ENCODE data around the gene SPATA25.

The SPATA25 gene

DNA sequence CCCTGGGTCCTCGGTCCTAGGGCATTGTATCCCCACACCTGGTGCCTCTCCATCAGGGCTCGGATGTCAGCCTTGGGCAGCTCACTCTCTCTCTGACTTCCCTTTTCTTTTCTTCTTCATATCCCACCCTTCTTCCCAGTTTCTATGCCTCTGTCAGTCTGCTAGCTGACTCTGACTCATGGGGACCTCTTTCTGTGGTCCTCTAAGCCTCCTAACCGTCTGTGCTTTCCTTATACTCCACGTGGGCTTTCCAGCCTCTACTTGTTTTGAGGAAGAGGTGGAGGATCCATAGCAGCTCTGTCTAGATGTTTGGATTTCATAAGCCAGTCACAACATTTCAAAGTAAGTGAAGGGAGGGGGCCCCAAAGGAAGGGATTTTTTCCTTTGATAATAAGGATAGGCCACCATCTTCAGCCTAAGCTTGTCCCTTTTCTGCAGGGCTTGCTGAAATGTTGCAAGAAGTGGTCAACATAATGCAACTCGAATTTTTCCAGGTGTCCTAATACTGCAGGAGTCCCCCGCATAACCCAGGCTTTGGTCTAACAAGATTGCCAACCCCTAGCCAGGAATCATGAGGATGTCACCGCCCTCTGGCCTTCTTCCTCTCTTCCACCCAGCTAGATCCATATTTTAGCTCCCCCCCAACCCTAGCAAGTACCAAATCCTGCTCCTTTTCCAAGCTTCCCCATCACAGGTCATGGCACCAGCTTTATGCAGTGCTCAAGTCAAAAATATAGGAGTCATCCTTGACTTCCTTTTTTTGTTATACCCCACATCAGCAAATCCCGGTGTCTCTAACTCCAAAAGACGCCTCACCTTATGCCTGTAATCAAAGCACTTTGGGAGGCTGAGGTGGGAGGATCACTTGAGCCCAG lies 33.3 kb upstream of the SPATA25 start:
- TF ChIP-seq, protein P1, sequence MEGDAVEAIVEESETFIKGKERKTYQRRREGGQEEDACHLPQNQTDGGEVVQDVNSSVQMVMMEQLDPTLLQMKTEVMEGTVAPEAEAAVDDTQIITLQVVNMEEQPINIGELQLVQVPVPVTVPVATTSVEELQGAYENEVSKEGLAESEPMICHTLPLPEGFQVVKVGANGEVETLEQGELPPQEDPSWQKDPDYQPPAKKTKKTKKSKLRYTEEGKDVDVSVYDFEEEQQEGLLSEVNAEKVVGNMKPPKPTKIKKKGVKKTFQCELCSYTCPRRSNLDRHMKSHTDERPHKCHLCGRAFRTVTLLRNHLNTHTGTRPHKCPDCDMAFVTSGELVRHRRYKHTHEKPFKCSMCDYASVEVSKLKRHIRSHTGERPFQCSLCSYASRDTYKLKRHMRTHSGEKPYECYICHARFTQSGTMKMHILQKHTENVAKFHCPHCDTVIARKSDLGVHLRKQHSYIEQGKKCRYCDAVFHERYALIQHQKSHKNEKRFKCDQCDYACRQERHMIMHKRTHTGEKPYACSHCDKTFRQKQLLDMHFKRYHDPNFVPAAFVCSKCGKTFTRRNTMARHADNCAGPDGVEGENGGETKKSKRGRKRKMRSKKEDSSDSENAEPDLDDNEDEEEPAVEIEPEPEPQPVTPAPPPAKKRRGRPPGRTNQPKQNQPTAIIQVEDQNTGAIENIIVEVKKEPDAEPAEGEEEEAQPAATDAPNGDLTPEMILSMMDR (IDR thresholded peaks at IDR 0.05) = no peak
- Histone ChIP-seq H3K27ac (peak overlapping the region; percentile 24 to 85), H3K4me3 (no peak overlapping the region)
- DNase-seq (ENCODE audit: low spot score) = no peak

DNA sequence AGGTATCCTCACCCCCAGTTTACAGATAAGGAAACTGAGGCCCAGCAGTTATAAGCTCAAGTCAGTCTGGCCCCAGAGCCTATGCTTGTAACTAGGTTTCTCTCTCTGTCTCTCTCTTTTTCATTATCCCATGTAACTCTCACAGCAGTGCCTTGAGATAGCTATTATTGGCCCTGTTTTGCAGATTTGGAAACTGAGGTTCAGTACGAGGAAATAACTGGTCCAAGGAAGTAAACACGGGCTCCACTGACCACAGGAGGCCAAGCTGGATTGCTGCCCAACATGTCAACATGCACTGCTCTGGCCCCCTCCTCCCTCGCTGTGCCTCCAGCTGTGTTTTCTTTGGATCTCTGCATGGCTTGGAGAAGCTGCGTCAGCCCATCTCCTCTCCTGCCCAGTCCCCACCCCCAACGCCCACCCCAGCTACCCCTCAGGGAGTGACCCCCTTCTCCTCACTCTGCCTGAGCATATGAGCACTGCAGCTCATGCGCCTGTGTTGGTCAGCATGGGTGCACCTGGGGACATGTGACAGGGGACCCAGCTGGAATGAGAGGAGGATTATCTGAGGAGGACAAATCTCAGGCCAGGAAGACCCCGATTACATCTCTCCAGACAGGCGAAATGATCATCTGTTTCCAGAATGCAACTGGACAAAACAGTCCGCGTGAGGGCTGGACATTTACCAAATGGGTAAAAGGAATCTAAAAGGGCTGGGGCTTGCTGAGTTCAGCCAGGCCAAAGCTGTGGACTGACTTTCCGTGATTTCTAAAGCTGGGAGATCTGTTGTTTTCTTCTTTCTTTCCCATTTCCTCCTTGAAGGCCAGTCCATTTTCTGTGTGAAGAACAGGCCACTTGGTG lies 32.3 kb upstream of the SPATA25 start:
- peak overlapping the region; percentile 25 to 85 for H3K27ac ChIP-seq
- TF ChIP-seq, protein P1 (IDR thresholded peaks at IDR 0.05) = no peak
- H3K4me3 ChIP-seq = peak overlapping the region; percentile 42
- DNase-seq (ENCODE audit: low spot score) = no peak

DNA sequence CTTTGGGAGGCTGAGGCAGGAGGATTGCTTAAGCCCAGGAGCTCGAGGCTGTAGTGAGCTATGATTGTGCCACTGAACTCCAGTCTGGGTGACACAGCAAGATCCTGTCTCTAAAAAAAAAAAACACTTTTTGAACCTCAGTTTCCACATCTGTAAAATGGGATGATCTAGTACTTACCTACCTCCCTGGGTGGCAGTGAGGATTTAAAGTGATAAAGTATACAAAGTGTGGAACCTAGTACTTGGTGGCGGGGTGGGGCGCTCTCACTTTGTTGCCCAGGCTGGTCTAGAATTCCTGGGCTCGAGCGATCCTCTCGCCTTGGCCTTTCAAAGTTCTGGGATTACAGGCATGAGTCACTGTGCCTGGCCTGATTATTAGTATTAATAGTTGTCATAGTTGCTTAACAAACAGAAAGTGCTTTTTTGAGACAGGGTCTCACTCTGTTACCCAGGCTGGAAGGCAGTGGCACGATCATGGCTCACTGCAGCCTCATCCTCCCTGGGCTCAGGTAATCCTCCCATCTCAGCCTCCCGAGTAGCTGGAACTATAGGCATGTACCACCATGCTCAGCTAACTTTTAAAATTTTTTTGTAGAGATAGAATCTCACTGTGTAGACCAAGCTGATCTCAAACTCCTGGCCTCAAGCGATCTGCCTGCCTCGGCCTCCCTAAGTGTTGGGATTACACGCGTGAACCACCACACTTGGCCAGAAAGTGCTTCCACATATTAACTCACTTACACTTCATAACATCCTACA lies 31.5 kb upstream of the SPATA25 start:
- DNase-seq (ENCODE audit: low spot score) = no peak
- H3K4me3 ChIP-seq = no peak overlapping the region
- H3K27ac ChIP-seq = peak overlapping the region; percentile 25 to 85
- TF ChIP-seq, protein P1 (IDR thresholded peaks at IDR 0.05) = no peak

DNA sequence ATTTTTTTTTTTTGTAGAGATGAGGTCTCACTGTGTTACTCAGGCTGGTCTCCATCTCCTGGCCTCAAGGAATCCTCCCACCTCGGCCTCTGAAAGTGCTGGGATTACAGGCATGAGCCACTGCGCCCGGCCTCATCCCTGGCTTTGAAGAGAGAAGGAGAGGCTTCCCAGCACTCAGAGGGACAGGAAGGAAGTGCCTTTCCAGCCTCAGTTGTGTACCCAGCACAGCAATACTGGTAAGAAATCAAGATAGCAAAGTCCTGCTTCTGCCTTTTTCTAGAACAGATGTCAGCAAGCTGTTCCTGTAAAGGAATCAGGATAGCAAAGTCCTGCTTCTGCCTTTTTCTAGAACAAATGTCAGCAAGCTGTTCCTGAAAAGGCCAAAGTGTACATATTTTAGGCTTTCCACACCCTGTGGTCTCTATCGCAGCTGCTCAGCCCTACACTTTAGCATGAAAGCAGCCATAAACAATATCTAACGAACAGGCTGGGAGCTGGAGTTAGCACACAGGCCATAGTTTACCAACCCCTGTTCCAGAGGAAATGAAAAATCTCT lies 30.8 kb upstream of the SPATA25 start:
- Histone ChIP-seq H3K27ac (peak overlapping the region; percentile 19 to 85), H3K4me3 (no peak overlapping the region)
- TF ChIP-seq, protein P1 (IDR thresholded peaks at IDR 0.05) = no peak
- no peak for DNase-seq (ENCODE audit: low spot score)

DNA sequence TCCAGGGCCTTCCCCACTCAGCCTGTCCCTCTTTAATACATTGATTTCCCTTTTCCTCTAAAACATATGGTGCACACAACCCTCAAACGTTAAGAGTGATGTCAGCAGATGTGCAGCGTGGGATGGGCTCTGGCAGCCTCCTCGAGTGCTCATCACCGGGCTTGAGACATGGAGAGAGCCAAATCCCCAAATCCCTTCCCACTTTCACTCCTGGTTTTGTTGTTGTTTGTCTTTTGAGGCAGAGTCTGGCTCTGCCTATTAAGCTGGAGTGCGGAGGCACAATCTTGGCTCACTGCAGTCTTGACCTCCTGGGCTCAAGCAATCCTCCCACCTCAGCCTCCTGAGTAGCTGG lies 30.3 kb upstream of the SPATA25 start:
- TF ChIP-seq, protein P1 (IDR thresholded peaks at IDR 0.05) = no peak
- no peak for DNase-seq (ENCODE audit: low spot score)
- Histone ChIP-seq H3K4me3 (no peak overlapping the region), H3K27ac (peak overlapping the region; percentile 19 to 85)

DNA sequence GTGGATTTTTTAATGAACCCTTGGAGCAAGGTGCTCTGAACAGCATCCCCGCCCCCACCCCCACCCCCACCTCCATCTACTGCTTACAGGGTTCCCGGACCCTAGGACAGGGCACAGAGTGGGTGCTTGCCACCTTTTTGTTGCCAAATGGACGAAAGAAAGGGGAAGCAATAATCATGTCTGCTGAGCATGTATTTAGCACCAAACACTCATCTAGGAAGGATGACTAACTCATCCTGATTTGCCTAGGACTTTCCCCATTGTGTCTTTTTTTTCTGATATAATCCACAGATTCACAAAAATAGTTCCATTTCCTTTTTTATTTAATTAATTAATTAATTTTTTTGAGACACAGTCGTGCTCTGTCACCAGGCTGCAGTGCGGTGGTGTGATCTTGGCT lies 25.7 kb upstream of the SPATA25 start:
- Histone ChIP-seq H3K27ac (peak overlapping the region in 1 of 2 donors; percentile 89), H3K4me3 (no peak overlapping the region)
- DNase-seq (ENCODE audit: low spot score) = no peak
- TF ChIP-seq, protein P1 (IDR thresholded peaks at IDR 0.05) = no peak
